Measurements from ENCODE around the gene MAPK10. TPM values are rescaled to one million over a fixed set of nuclear protein-coding genes. Genes with fewer than 3 reads are reported as not detected.

MAPK10 gene
- total and polyA plus RNA-seq, 4 experiments from 2014 or later, result 0.48 to 0.49 TPM; not detected in 2

DNA sequence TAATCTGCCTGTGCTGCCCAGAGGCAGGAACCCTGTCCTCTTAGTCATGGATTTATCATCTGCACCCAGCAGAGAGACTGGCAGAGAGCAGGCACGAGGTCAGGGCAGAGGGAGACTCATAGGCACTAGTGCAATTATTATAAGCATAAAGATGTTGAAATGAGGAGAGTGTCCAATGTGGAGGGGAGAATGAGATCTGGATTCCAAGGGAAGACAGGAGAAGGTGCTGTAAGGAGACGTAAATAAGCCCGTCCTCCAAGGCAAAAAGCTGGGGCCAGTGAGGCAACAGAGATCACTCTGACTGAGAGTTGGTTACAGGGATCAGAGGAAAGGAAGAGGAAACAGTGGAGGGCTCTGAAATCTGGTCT is 406.2 kb downstream of the MAPK10 start:
- H3K27me3 Mint-ChIP-seq, result peaks cover 0 to 2% of the 10 kb centered on the region in 2 donors

DNA sequence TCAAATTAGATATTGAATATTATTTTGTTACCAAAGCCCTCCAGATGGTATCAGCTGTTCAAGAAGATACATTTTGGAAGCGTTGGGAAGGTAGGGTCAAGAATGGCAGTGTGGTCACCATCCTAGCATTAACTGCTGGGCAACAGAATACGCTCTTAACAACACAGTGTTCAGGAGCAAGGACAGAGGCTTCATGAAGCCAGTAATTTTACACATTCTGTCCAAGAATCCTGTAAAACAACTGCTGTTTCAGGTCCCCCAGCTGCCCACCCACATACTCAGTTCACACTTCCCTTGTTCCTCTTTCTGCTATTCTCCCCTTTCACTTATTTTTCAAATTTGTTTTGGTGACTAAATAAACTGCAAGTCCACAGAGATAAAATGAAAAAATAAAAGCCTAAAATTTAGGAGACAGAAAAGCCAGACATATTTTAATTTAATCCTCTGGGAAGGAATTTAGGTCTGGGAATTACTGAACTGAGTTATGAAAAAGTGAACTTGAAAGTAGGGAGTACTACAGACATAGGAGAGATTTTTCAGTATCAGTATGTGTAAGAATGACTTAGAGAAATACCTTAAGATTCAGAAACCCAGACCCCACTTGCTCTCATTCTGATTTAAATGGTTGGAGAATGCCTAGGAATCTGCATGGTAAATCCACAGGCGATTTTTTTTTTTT is 406.7 kb downstream of the MAPK10 start:
- no peak overlapping the region for H3K27ac Mint-ChIP-seq
- H3K4me1 Mint-ChIP-seq, result no peaks in the 10 kb centered on the region
- H3K9me3 Mint-ChIP-seq, result peaks cover 0 to 3% (median 0%) of the 10 kb centered on the region in 8 donors
- DNase-seq, result no peak
- no peaks in the 10 kb centered on the region for H3K36me3 Mint-ChIP-seq
- ChIA-PET POLR2A (ENCODE audit: partially characterized antibody) (no interaction called here), CTCF (ENCODE audit: partially characterized antibody) (no interaction called here)
- H3K27me3 ChIP-seq (ENCODE audit: insufficient read depth, low read length), result no peaks in the 10 kb centered on the region
- no peak overlapping the region for H3K4me3 ChIP-seq (ENCODE audit: low read length in 2 of 2)
- no peak overlapping the region for H3K4me3 Mint-ChIP-seq
- H3K27ac ChIP-seq (ENCODE audit: low read depth, low read length), result no peak overlapping the region
- H3K27me3 Mint-ChIP-seq, result peaks cover 0 to 2% of the 10 kb centered on the region in 2 donors
- H3K9me3 ChIP-seq (ENCODE audit: control insufficient read depth in 1 of 2, low read length in 2 of 2), result no peaks in the 10 kb centered on the region
- intact Hi-C loops (cut with micrococcal nuclease), result no loop called here
- H3K4me1 ChIP-seq (ENCODE audit: insufficient read depth, low read length), result no peaks in the 10 kb centered on the region
- H3K36me3 ChIP-seq (ENCODE audit: insufficient read depth, low read length), result no peaks in the 10 kb centered on the region

More for the DNA sequence above, 406.2 kb downstream of the MAPK10 start:
- POLR2A ChIA-PET (ENCODE audit: partially characterized antibody), result no interaction called here
- no peak for DNase-seq
- H3K9me3 ChIP-seq (ENCODE audit: control insufficient read depth in 1 of 2, low read length in 2 of 2), result no peaks in the 10 kb centered on the region
- Mint-ChIP-seq H3K36me3 (no peaks in the 10 kb centered on the region), H3K27ac (no peak overlapping the region), H3K9me3 (peaks cover 0 to 3% (median 0%) of the 10 kb centered on the region in 8 donors), H3K4me3 (no peak overlapping the region), H3K4me1 (no peaks in the 10 kb centered on the region)
- no peaks in the 10 kb centered on the region for H3K36me3 ChIP-seq (ENCODE audit: insufficient read depth, low read length)
- H3K4me3 ChIP-seq (ENCODE audit: low read length in 2 of 2), result no peak overlapping the region
- no peak overlapping the region for H3K27ac ChIP-seq (ENCODE audit: low read depth, low read length)
- no peaks in the 10 kb centered on the region for H3K27me3 ChIP-seq (ENCODE audit: insufficient read depth, low read length)
- CTCF ChIA-PET (ENCODE audit: partially characterized antibody), result no interaction called here
- no peaks in the 10 kb centered on the region for H3K4me1 ChIP-seq (ENCODE audit: insufficient read depth, low read length)
- intact Hi-C loops (cut with micrococcal nuclease), result no loop called here

DNA sequence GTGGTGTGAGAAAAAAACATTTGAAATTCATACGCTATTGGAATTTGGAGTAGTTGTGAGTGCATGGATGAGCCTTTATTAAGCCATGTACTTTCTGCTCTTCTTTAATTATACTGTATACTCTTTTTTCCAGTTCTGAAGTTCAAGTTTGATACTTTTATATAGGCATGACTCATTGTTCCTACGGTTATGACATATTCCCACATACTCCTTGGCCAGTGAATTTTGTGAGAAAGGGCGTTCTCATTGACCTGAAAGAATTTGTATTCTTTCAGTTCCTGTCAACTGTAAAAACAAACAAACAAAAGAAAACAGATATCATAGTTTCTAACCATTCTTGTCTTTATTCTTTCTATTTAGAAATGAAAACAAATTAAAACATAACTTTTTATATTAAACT is 407.3 kb downstream of the MAPK10 start:
- peaks cover 0 to 2% of the 10 kb centered on the region in 2 donors for H3K27me3 Mint-ChIP-seq
- H3K27me3 ChIP-seq (ENCODE audit: insufficient read depth, low read length), result no peaks in the 10 kb centered on the region
- H3K4me3 ChIP-seq (ENCODE audit: low read length in 2 of 2), result no peak overlapping the region
- H3K9me3 Mint-ChIP-seq, result peaks cover 0 to 3% (median 0%) of the 10 kb centered on the region in 8 donors
- H3K27ac Mint-ChIP-seq, result no peak overlapping the region
- no peaks in the 10 kb centered on the region for H3K36me3 ChIP-seq (ENCODE audit: insufficient read depth, low read length)
- no peak for DNase-seq
- no peaks in the 10 kb centered on the region for H3K9me3 ChIP-seq (ENCODE audit: control insufficient read depth in 1 of 2, low read length in 2 of 2)
- intact Hi-C loops (cut with micrococcal nuclease), result no loop called here
- ChIA-PET POLR2A (ENCODE audit: partially characterized antibody) (no interaction called here), CTCF (ENCODE audit: partially characterized antibody) (no interaction called here)
- no peak overlapping the region for H3K4me3 Mint-ChIP-seq
- H3K4me1 Mint-ChIP-seq, result no peaks in the 10 kb centered on the region
- H3K36me3 Mint-ChIP-seq, result no peaks in the 10 kb centered on the region
- no peaks in the 10 kb centered on the region for H3K4me1 ChIP-seq (ENCODE audit: insufficient read depth, low read length)
- H3K27ac ChIP-seq (ENCODE audit: low read depth, low read length), result no peak overlapping the region

DNA sequence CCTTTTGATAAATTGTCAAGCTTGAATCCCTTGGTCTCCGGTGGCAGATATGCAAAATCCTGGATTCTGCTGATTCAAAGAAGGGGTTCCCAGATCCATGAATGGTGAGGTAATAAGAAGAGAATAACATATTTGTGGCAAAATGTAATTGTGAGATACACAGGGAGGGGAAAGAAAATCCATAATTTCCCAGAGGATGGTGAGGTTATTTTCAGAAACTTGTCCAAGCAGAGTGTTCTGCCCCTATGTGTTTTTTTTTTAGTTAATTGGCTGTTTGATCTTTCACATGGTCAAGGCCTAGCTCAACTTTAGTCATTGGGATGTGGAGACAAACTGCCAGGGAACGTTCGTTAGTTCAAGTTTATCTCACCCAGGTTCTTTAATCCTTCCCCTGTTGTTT is 408.8 kb downstream of the MAPK10 start:
- H3K4me1 Mint-ChIP-seq, result no peaks in the 10 kb centered on the region
- no peaks in the 10 kb centered on the region for H3K36me3 ChIP-seq (ENCODE audit: insufficient read depth, low read length)
- H3K9me3 Mint-ChIP-seq, result peaks cover 0 to 3% (median under 1%) of the 10 kb centered on the region in 8 donors
- no peak for DNase-seq
- no peak overlapping the region for H3K27ac ChIP-seq (ENCODE audit: low read depth, low read length)
- intact Hi-C loops (cut with micrococcal nuclease), result no loop called here
- H3K9me3 ChIP-seq (ENCODE audit: control insufficient read depth in 1 of 2, low read length in 2 of 2), result no peaks in the 10 kb centered on the region
- POLR2A ChIA-PET (ENCODE audit: partially characterized antibody), result no interaction called here
- H3K27ac Mint-ChIP-seq, result no peak overlapping the region
- CTCF ChIA-PET (ENCODE audit: partially characterized antibody), result no interaction called here
- no peak overlapping the region for H3K4me3 ChIP-seq (ENCODE audit: low read length in 2 of 2)
- no peaks in the 10 kb centered on the region for H3K4me1 ChIP-seq (ENCODE audit: insufficient read depth, low read length)
- H3K27me3 Mint-ChIP-seq, result no peaks in the 10 kb centered on the region
- H3K36me3 Mint-ChIP-seq, result no peaks in the 10 kb centered on the region
- no peak overlapping the region for H3K4me3 Mint-ChIP-seq
- H3K27me3 ChIP-seq (ENCODE audit: insufficient read depth, low read length), result no peaks in the 10 kb centered on the region

DNA sequence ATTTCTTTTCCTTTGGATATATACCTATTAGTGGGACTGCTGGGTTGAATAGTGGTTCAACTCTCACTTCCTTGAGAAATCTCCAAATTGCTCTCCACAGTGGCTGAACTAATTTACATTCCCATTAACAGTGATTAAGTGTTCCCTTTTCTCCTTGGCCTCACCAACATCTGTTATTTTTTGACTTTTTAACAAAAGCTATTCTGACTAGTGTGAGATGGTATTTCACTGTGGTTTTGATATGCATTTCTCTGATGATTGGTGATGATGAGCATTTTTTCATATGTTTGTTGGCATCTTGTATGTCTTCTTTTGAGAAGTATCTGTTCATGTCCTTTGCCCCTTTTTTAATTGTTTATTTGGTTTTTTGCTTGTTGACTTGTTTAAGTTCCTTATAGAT is 413.0 kb downstream of the MAPK10 start:
- Mint-ChIP-seq H3K27me3 (no peaks in the 10 kb centered on the region), H3K4me3 (no peak overlapping the region), H3K36me3 (no peaks in the 10 kb centered on the region), H3K4me1 (no peaks in the 10 kb centered on the region), H3K27ac (no peak overlapping the region), H3K9me3 (peaks cover 0 to 6% (median 0%) of the 10 kb centered on the region in 8 donors)
- no peak overlapping the region for H3K4me3 ChIP-seq (ENCODE audit: low read length in 2 of 2)
- H3K9me3 ChIP-seq (ENCODE audit: control insufficient read depth in 1 of 2, low read length in 2 of 2), result no peaks in the 10 kb centered on the region
- no peaks in the 10 kb centered on the region for H3K4me1 ChIP-seq (ENCODE audit: insufficient read depth, low read length)
- CTCF ChIA-PET (ENCODE audit: partially characterized antibody), result no interaction called here
- H3K27ac ChIP-seq (ENCODE audit: low read depth, low read length), result no peak overlapping the region
- no peak for DNase-seq
- POLR2A ChIA-PET (ENCODE audit: partially characterized antibody), result no interaction called here
- intact Hi-C loops (cut with micrococcal nuclease), result no loop called here
- no peaks in the 10 kb centered on the region for H3K36me3 ChIP-seq (ENCODE audit: insufficient read depth, low read length)
- H3K27me3 ChIP-seq (ENCODE audit: insufficient read depth, low read length), result no peaks in the 10 kb centered on the region

DNA sequence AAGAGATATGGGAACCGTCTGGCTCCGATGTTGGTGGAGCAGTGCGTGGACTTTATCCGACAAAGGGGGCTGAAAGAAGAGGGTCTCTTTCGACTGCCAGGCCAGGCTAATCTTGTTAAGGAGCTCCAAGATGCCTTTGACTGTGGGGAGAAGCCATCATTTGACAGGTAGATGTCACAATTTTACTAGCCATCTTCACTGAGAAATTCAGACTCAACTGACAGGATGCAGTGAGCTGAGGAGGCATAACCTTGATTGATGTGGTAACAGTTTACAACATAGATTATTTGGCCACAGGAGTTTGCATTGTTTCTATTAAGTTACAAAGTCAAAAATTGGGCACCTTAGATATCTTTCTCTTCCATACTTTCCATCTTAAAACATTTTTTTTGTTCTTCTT is 417.7 kb downstream of the MAPK10 start:
- Mint-ChIP-seq H3K27me3 (no peaks in the 10 kb centered on the region), H3K4me1 (no peaks in the 10 kb centered on the region), H3K36me3 (no peaks in the 10 kb centered on the region), H3K4me3 (no peak overlapping the region), H3K9me3 (peaks cover 0 to 6% (median 0%) of the 10 kb centered on the region in 8 donors), H3K27ac (no peak overlapping the region)
- H3K27ac ChIP-seq (ENCODE audit: low read depth, low read length), result no peak overlapping the region
- no peak for DNase-seq
- H3K4me3 ChIP-seq (ENCODE audit: low read length in 2 of 2), result no peak overlapping the region
- H3K36me3 ChIP-seq (ENCODE audit: insufficient read depth, low read length), result no peaks in the 10 kb centered on the region
- no peaks in the 10 kb centered on the region for H3K9me3 ChIP-seq (ENCODE audit: control insufficient read depth in 1 of 2, low read length in 2 of 2)
- ChIA-PET POLR2A (ENCODE audit: partially characterized antibody) (no interaction called here), CTCF (ENCODE audit: partially characterized antibody) (no interaction called here)
- intact Hi-C loops (cut with micrococcal nuclease), result no loop called here
- no peaks in the 10 kb centered on the region for H3K4me1 ChIP-seq (ENCODE audit: insufficient read depth, low read length)
- no peaks in the 10 kb centered on the region for H3K27me3 ChIP-seq (ENCODE audit: insufficient read depth, low read length)

DNA sequence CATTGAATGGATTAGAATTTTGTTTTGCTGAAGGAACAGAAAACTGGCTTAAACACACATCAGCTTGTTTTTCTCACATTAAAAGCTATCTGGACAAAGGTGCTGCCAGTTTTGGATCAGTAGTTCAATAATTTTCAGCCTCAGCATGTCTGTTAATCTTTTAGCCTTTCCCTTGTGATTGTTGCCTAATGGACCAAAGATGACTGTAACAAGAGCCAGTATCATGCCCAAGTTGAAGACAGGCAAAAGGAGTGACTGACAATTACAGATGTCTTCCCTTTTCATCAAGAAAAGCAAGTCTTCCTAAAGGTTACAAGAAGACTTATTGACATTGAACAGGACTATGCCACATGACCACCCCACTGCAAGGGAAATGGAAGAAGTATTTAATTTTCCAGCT is 419.7 kb downstream of the MAPK10 start:
- POLR2A ChIA-PET (ENCODE audit: partially characterized antibody), result no interaction called here
- no peaks in the 10 kb centered on the region for H3K4me1 Mint-ChIP-seq
- no peaks in the 10 kb centered on the region for H3K36me3 Mint-ChIP-seq
- CTCF ChIA-PET (ENCODE audit: partially characterized antibody), result no interaction called here
- intact Hi-C loops (cut with micrococcal nuclease), result no loop called here
- Histone ChIP-seq H3K27ac (ENCODE audit: low read depth, low read length) (no peak overlapping the region), H3K9me3 (ENCODE audit: control insufficient read depth in 1 of 2, low read length in 2 of 2) (no peaks in the 10 kb centered on the region), H3K4me1 (ENCODE audit: insufficient read depth, low read length) (no peaks in the 10 kb centered on the region), H3K27me3 (ENCODE audit: insufficient read depth, low read length) (no peaks in the 10 kb centered on the region), H3K36me3 (ENCODE audit: insufficient read depth, low read length) (no peaks in the 10 kb centered on the region), H3K4me3 (ENCODE audit: low read length in 2 of 2) (no peak overlapping the region)
- no peaks in the 10 kb centered on the region for H3K27me3 Mint-ChIP-seq
- peaks cover 0 to 6% (median 0%) of the 10 kb centered on the region in 8 donors for H3K9me3 Mint-ChIP-seq
- no peak overlapping the region for H3K4me3 Mint-ChIP-seq
- no peak for DNase-seq
- H3K27ac Mint-ChIP-seq, result no peak overlapping the region
